ENCODE results near the gene ACBD4.

ACBD4 gene

DNA sequence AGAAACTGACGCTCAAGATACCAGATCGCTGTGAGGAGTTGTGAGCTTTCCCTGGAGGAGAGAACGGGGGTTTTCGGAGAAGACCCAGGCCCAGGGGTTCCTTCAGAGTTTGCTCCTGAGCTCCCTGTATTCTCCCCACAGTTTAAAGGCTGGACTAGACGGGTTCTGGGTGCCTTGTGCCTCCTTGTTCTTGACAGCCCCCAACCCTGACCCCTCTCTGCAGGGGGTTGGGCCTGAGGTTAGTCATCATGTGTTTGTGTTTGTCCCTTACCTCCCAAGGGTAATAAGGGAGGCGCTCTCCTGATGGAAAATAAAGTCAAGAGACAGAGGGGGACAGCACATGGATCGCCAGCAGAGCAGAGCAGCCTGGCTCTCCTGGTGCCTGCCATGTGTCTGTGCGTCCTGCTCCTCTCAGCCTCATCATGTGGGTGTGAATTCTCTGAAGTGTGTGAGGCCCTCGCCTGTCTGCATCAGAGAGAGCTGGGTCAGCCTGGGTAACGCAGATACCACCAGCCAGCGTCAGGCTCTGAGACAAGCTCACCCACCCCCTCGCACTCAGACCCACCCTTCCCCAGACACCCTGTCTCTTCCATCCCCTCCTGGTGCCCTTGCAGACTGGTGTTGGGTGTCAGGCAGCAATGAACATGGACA lies 34.9 kb downstream of the ACBD4 start:
- Histone ChIP-seq H3K36me3 (ENCODE audit: control insufficient read depth in 2 of 2, insufficient read depth in 1 of 2, low read length in 2 of 2) (peaks cover 0 to 19% of the 10 kb centered on the region in 2 experiments; a peak in 1 of 3 replicates), H3K4me1 (ENCODE audit: control insufficient read depth, insufficient read depth, low read length) (peaks cover 13% of the 10 kb centered on the region), H3K4me3 (ENCODE audit: low read depth, low read length) (no peak overlapping the region), H3K27ac (ENCODE audit: extremely low read depth, low read depth, low read length) (no peak overlapping the region), H3K9me3 (ENCODE audit: control insufficient read depth, insufficient read depth, low read depth, low read length) (no peaks in the 10 kb centered on the region)
- ChIA-PET POLR2A (interaction anchor here (0.8 to 5.6 kb wide), 4 partner anchors 10 to 35 kb away, joined by 3 to 86 read pairs (median 34); partner anchors contain the start of genes ACBD4, HEXIM1 and HEXIM2), CTCF (interaction anchor here (0.5 to 3.5 kb wide), 8 partner anchors 9 to 251 kb away, joined by 3 to 37 read pairs (median 3); partner anchors contain the start of genes ACBD4, HEXIM1 and HEXIM2)
- TF ChIP-seq KLF10 (tag by site-specific recombination; IDR thresholded peaks at IDR 0.05) = no peak
- TF ChIP-seq ZSCAN30 (tag by site-specific recombination; IDR thresholded peaks at IDR 0.05) = no peak
- TF ChIP-seq SP2 (tag by site-specific recombination; IDR thresholded peaks at IDR 0.05) = no peak
- no peak for TF ChIP-seq ZNF350 (tag by site-specific recombination; IDR thresholded peaks at IDR 0.05)
- TF ChIP-seq ZNF23 (tag by site-specific recombination; IDR thresholded peaks at IDR 0.05; ENCODE audit: borderline replicate concordance) = no peak
- no peak for TF ChIP-seq ZNF266 (tag by site-specific recombination; IDR thresholded peaks at IDR 0.05; ENCODE audit: low read depth)
- TF ChIP-seq GLIS1 (tag by site-specific recombination; IDR thresholded peaks at IDR 0.05) = peak; percentile 85
- no peak for TF ChIP-seq SCRT1 (tag by site-specific recombination; IDR thresholded peaks at IDR 0.05; ENCODE audit: borderline replicate concordance)
- TF ChIP-seq ZNF600 (tag by site-specific recombination; IDR thresholded peaks at IDR 0.05) = 0 out of 2 replicates have a peak, but pooled peaks have one; percentile 71
- TF ChIP-seq ZFHX2 (tag by site-specific recombination; conservative IDR thresholded peaks at IDR 0.05) = 0 out of 2 replicates have a peak, but pooled peaks have one; percentile 25
- TF ChIP-seq, protein P1, sequence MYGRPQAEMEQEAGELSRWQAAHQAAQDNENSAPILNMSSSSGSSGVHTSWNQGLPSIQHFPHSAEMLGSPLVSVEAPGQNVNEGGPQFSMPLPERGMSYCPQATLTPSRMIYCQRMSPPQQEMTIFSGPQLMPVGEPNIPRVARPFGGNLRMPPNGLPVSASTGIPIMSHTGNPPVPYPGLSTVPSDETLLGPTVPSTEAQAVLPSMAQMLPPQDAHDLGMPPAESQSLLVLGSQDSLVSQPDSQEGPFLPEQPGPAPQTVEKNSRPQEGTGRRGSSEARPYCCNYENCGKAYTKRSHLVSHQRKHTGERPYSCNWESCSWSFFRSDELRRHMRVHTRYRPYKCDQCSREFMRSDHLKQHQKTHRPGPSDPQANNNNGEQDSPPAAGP (tag by site-specific recombination; IDR thresholded peaks at IDR 0.05) = peak; percentile 36; the same call in 1 of the 2 replicates
- no peak for TF ChIP-seq ZNF155 (tag by site-specific recombination; IDR thresholded peaks at IDR 0.05)

DNA sequence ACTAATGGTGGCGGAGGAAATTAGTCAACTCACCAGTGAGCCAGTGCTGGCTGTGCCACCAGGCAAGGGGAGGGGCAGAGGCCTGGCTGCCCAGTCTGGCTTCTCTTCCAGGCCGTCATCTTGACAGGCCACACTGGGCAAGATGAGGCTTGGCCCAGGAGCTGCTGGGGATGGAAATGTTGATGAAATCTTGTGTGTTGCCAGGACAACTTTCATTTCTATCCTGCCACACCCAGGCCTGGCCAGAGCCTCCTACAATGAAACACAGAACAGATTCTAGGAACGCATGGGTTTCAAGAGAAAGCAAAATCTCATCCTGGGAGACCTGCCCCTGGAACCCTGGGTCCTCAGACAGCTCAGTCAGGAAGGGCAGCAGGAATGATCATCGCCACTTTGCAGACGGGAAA lies 35.4 kb downstream of the ACBD4 start:
- ChIA-PET CTCF (interaction anchor here (0.7 to 3.5 kb wide), 5 partner anchors 10 to 36 kb away, joined by 3 to 37 read pairs (median 13); partner anchors contain the start of genes ACBD4, HEXIM1 and HEXIM2), POLR2A (interaction anchor here (0.6 to 5.6 kb wide), 5 partner anchors 11 to 36 kb away, joined by 3 to 86 read pairs (median 3); partner anchors contain the start of genes ACBD4, HEXIM1 and HEXIM2)
- Histone ChIP-seq H3K9me3 (ENCODE audit: control insufficient read depth, insufficient read depth, low read depth, low read length) (no peaks in the 10 kb centered on the region), H3K4me1 (ENCODE audit: control insufficient read depth, insufficient read depth, low read length) (peaks cover 16% of the 10 kb centered on the region), H3K36me3 (ENCODE audit: control insufficient read depth in 2 of 2, insufficient read depth in 1 of 2, low read length in 2 of 2) (peaks cover 0 to 19% of the 10 kb centered on the region in 2 experiments; a peak in 1 of 3 replicates), H3K27ac (ENCODE audit: extremely low read depth, low read depth, low read length) (0 out of 2 replicates have a peak overlapping the region, but pooled peaks have one; percentile 57), H3K4me3 (ENCODE audit: low read depth, low read length) (no peak overlapping the region)
- 0 out of 2 replicates have a peak, but pooled peaks have one; percentile 19 for TF ChIP-seq KLF1 (tag by site-specific recombination; IDR thresholded peaks at IDR 0.05)
- TF ChIP-seq, protein P2, sequence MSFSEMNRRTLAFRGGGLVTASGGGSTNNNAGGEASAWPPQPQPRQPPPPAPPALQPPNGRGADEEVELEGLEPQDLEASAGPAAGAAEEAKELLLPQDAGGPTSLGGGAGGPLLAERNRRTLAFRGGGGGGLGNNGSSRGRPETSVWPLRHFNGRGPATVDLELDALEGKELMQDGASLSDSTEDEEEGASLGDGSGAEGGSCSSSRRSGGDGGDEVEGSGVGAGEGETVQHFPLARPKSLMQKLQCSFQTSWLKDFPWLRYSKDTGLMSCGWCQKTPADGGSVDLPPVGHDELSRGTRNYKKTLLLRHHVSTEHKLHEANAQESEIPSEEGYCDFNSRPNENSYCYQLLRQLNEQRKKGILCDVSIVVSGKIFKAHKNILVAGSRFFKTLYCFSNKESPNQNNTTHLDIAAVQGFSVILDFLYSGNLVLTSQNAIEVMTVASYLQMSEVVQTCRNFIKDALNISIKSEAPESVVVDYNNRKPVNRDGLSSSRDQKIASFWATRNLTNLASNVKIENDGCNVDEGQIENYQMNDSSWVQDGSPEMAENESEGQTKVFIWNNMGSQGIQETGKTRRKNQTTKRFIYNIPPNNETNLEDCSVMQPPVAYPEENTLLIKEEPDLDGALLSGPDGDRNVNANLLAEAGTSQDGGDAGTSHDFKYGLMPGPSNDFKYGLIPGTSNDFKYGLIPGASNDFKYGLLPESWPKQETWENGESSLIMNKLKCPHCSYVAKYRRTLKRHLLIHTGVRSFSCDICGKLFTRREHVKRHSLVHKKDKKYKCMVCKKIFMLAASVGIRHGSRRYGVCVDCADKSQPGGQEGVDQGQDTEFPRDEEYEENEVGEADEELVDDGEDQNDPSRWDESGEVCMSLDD (tag by site-specific recombination; IDR thresholded peaks at IDR 0.05) = no peak

DNA sequence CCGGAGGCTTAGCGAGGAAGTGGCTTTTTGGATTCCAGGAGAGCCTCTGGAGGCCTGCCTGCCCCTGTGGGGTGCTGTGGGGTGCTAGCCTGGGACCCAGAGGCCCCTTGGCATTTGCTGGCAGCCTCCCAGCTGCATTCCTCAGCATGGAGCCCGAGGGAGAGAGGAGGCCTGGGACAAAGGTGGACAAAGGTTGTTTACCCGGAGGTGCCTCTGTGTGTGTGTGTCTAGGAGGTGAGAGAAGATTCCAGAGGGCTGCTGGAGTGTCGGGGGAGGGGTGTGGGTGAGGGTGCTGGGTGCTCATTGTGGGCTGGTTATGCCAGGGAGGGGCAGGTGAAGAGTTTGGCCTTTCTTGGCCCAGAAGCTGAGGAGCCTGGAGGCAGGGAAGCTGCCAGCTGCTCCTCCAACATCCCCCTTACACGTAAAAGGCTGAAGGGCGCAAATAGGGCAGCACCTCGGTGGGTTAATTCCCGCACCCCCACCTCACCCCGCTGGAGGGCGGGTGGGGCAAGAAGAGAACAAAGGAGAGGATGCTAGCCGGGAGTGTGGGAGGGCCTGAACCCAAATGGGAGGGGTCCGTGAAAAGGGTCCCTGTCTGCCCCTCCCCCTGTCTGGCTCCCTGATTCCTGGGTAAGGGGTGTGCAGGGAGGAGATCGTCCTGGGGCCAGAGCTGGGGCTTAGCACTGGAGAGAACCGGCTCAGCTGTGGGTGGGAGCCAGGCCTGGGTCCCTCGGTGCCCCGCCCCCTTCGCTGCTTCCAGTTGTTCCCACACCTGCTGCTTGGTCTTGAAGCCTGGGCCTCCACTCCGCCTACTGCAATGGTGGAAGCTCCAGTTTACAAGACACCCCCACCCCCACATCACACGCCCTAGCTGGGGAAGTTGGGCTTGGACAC lies 36.1 kb downstream of the ACBD4 start:
- Histone ChIP-seq H3K4me1 (ENCODE audit: control insufficient read depth, insufficient read depth, low read length) (peaks cover 22% of the 10 kb centered on the region), H3K27ac (ENCODE audit: extremely low read depth, low read depth, low read length) (peak overlapping the region; percentile 57; the same call in 1 of the 2 replicates), H3K36me3 (ENCODE audit: control insufficient read depth in 2 of 2, insufficient read depth in 1 of 2, low read length in 2 of 2) (peaks cover 0 to 19% of the 10 kb centered on the region in 2 experiments; a peak in 1 of 3 replicates), H3K4me3 (ENCODE audit: low read depth, low read length) (no peak overlapping the region), H3K9me3 (ENCODE audit: control insufficient read depth, insufficient read depth, low read depth, low read length) (no peaks in the 10 kb centered on the region)
- ChIA-PET CTCF (interaction anchor here (0.7 to 3.5 kb wide), 6 partner anchors 10 to 36 kb away, joined by 3 to 37 read pairs (median 10); partner anchors contain the start of genes ACBD4, HEXIM1 and HEXIM2), POLR2A (interaction anchor here (0.6 to 5.6 kb wide), 7 partner anchors 8 to 45 kb away, joined by 3 to 86 read pairs (median 3); partner anchors contain the start of genes ACBD4, HEXIM1 and HEXIM2)
- TF ChIP-seq KLF9 (tag by site-specific recombination; IDR thresholded peaks at IDR 0.05; ENCODE audit: low read depth) = peak; percentile 61; the same call in 1 of the 2 replicates
- TF ChIP-seq ZNF549 (tag by site-specific recombination; IDR thresholded peaks at IDR 0.05) = no peak
- peak; percentile 65; the same call in 1 of the 2 replicates for TF ChIP-seq ZIC2 (tag by site-specific recombination; IDR thresholded peaks at IDR 0.05)
- peak; percentile 23; the same call in 1 of the 2 replicates for TF ChIP-seq SP2 (tag by site-specific recombination; IDR thresholded peaks at IDR 0.05)
- peak; percentile 94 for TF ChIP-seq EGR2 (tag by site-specific recombination; IDR thresholded peaks at IDR 0.05; ENCODE audit: low read depth)
- no peak for TF ChIP-seq ZNF184 (tag by site-specific recombination; IDR thresholded peaks at IDR 0.05)
- TF ChIP-seq ZNF423 (tag by site-specific recombination; IDR thresholded peaks at IDR 0.05) = peak; percentile 34
- TF ChIP-seq, protein P1 (tag by site-specific recombination; IDR thresholded peaks at IDR 0.05) = peak; percentile 42
- no peak for TF ChIP-seq TCF7L2 (IDR thresholded peaks at IDR 0.05; ENCODE audit: borderline replicate concordance, low read depth, low read length)
- no peak for TF ChIP-seq ZNF211 (tag by site-specific recombination; IDR thresholded peaks at IDR 0.05; ENCODE audit: low read depth)

Data from HEK293 (cell line).